SKM-1 treated with dmso at 0.1 percent for 144 hours (cell line): ENCODE data around the gene SRSF2.
"Not testable (repeated sequence)": the region's sequence is repeated elsewhere in the genome, so short reads cannot be mapped to it uniquely, and the experiment has no call there.

Source experiments
- DNase-seq: peaks from one replicate; lab custom pipeline; 2025; ENCODE audit not compliant: unreplicated experiment; lab: John Stamatoyannopoulos, UW

The SRSF2 gene

DNA sequence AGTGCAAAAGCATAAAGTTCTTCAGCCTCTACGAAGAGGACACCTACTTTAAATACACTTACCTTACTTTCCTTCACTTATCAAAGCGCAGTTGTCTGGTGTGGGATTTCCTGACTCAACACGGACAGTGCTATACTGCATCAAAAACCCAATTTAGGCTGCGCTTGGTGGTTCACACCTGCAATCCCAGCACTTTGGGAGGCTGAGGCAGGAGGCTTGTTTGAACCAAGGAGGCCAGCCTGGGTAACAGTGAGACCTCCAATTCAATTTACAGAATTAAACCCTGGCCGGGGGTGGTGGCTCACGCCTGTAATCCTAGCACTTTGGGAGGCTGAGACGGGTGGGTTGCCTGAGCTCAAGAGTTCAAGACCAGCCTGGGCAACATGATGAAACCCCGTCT, 14.9 kb downstream of the SRSF2 start:
- no peak for DNase-seq

DNA sequence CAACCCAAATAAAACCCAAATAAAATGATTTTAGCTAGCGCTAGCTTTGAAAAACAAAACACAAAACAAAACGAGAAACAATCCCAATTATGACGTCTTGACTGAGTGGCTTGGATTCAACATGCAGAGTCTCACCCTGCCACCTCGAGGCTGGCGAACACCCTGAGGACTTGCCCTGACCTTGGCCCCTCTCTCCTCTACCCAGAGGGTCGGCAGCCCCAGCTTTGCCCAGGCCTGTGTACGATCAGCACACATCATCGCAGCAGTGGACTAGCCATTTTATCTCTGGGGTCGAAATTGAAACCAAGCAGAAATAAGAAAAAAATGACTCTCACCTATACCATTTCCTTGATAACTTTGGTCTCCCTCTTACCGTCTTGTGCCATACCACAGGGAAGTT, 15.7 kb downstream of the SRSF2 start:
- DNase-seq = no peak

DNA sequence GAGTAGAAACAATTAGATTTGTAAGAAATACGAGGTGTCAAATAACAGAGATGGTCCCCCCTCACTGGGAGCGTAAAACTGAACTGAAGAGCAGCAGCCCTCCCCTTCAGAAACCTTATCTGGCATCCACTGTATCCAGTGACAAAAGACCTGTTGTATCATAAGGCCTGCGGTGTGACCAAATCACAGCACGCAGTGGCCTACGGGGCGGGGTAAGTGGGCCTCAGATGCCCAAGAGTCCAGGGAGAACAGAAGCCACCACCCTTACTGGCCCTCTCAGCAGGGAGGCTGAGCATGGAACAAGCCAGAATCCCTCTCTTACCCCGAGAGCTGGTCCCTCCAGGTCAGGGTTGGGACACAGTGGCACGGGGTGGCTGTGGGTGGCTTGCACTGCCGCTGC, 16.2 kb downstream of the SRSF2 start:
- DNase-seq = no peak

DNA sequence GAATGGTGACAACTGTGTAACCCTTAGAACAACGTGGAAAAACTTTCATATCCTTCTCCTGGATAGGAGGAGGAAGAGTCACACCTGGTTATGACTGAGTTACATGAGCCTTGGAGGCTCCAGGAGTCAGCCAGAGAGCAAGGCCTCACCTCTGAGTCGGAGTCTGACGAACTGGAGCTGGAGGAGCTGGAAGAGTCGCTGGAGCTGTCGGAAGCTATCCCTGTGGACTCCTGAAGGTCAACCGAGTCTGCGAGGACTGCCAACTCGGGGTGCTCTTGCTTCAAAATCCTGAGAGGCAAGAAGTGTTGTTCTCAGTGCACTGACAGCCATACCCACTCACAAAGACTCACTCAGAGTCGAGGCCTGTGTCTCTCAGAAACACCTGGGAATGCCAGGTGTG, 16.9 kb downstream of the SRSF2 start:
- DNase-seq = no peak

DNA sequence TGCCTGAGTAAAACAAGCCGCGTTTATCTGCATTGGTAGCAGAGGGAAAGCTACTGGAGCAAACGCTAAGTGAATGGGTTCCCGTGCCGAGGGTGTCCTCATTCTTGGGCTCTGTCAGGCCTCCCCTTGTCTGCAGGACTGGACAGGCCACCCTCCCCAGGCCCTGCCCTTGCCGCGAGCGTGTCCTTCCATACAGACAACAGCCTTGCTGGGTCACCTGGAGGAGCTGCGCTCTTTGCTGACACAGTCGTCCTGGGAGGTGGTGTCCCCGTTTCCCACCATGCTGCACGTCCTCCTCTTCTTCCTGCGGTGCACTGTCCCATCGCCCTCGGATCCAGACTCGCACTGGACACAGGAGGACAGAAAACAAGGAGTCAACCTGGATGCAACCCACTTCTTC, 18.6 kb downstream of the SRSF2 start:
- DNase-seq = no peak

DNA sequence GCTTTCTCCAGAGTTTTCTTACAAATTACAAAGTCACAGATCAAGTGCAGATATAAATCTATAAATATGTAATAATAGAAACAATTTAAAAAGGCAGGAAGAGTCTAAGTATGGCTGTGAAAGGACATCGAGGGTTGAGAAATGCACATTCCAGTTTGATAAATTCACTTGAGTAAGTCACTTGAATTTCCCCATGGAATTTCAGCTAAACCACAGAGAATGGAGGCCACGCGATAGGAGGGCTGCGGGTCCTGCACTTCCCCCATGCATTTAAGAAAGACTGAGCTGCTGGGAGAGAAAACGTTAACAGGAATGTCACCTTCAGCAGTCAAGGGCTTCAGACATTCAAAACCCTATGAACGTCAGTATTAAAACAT, 20.3 kb downstream of the SRSF2 start:
- DNase-seq = no peak

DNA sequence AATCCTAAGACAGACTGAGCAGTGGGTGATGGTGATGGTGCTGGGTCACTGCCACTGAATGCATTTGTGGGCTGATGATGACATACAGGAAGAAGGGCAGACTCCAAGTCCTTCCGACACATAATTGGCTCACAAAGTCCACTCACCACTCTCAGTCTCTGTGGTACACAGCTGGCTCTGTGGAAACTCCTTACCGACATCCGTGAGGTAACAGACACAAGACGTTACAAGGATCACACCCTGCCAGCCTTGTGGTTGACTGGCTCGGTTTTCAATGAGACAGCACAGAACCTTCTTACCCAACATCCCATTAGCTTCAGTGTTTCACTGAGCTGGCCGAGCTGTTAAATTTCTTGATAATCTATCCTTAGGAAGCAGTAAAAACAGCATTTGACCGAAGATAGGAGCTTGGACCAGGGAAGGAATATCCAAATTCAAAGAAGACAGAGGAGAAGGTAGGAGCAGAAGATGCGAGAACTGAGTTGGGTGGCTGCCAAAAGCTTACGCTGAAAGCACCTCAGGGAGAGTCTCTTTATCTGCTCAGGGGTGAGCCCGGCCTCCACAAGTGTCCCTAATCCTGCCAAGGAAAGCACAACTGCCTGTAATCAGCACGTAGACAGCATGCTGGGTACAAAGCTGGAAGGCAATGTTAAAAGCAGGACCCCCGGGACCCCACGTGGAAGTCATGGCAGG, 20.8 kb downstream of the SRSF2 start:
- peak; percentile 89 for DNase-seq

DNA sequence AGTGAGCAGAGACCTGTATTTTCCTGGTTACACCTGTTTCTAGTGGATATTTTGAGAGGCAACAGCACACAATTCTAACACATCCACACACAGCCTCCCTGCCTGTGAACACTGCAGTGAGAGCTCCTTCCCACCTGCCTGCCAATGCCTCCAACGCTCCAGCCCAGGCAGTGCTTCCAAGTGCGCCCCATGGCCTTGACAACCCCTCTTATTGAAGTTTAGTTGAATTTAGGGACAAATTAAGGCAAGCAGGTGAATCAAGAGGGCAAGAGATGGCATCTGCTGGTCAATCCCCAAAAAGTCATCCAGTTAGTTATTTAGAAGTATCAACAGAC, 21.7 kb downstream of the SRSF2 start:
- no peak for DNase-seq

DNA sequence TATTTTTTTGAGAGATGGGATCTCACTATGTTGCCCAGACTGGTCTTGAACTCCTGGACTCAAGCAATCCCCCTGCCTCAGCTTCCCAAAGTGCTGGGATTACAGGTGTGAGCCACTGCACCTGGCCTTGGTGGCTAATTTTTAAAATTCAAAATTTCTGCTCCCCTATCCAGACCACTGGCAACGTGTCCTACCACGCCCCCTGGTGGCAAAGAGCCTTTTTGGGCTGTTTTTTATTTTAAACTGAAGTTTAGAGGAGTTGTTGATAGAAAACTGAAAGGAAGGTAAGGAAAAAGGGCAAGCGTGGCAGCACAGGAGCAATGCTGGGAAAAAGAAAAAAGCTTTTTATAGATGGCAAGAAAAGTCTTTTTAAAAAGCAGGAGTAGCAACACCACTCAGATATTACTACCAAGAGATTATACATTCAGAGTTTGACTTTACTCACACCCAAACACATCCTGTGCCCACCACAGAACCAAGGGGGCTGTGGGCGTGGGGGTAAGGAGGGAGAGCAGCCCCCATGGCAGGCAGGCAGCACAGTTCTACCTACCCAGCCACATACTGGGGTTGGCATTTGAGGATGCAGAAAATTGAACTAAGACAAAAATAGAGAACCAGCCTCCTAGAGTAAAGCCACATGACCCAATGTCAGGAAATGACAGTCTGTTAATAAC, 22.2 kb downstream of the SRSF2 start:
- no peak for DNase-seq

DNA sequence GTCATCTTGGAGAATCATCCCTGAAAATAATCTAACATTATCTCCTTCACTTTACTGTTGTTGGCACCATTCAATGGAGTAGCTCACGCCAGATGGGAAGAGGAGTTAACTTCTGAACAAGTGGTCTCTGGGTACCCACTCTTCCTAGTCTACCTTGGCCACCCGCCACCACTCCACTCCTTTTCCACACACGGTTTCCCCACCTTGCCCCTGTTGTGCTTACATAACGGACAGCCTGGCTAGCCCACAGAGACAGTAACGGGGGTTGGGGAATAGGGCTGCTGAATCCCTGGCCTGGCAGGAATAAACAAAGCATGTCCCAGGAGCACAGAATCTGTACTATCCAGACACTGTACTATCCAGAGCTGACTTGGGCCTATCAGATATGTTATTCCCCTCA, 22.8 kb downstream of the SRSF2 start:
- DNase-seq = no peak

DNA sequence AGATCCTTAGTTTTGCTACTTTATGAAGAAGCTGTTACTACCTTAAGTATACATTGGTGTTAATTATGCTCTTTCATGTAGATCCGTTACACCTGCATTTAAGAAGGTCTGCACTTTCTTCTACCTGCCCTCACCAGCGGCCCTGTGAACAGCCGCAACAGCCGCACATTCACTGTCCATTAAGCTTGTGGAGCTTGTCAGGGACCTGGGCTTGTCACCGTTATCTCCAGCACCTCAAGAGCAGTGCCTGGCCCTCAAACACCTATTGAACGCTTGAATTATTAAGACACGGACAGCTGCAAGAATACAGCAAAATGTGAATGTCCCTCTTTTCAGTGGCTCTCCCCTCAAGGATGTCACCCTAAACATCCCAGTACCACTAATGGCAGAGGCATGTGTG, 23.4 kb downstream of the SRSF2 start:
- no peak for DNase-seq

DNA sequence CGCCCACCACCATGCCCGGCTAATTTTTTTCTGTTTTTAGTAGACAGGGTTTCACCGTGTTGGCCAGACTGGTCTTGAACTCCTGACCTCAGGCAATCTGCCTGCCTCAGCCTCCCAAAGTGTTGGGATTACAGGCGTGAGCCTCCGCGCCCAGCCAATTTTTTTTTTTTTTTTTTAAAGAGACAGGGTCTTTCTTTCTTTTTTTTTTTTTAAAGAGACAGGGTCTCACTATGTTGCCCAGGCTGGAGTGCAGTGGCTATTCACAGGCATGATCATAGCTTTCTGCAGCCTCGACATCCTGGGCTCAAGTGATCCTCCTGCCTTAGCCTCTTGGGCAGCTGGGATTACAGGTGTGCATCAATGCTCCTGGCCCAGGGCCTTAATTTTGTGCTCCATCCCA, 24.8 kb downstream of the SRSF2 start:
- DNase-seq = not testable (repeated sequence)

DNA sequence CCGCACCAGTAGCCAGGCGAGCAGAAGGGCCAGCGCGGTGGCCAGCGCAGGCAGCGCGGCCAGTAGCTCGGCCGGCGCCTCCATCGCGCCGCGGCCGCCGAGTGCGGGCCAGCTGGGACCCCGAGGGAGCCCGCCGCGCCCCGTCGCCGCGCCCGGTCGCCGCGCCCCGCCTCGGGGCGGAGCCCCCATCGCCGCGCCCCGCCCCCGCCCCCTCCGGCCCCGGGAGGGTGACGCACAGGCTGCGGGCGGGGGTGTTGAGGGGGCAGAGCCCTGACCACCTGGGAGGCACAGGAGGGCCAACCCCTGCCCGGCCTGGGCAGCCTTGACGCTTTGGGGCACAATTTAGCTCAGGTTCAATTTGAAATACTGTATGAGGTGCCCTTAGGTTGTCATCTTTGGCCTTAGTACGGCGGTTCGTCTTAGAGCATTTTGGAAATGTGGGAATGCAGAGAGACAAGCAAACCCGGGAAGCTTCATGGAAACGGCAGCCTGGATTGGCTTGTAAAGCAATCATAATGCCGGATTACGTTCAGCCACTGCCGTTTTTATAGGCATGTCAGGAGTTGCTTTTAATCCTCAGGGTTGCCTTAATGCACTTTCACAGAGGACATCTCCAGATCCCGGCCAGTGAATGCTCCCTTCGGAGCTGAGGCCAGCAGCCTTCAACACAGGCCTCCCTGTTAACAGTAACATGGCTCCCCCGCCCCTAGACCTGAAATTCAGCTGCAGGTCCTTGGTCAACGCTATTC, 26.1 kb downstream of the SRSF2 start, which contains the start of gene MXRA7:
Gene MXRA7, minus strand, starts transcription at position 103 of the 749 bp plus-strand sequence. Its CDS starts 19 bp downstream, at position 84.
- DNase-seq = no peak

DNA sequence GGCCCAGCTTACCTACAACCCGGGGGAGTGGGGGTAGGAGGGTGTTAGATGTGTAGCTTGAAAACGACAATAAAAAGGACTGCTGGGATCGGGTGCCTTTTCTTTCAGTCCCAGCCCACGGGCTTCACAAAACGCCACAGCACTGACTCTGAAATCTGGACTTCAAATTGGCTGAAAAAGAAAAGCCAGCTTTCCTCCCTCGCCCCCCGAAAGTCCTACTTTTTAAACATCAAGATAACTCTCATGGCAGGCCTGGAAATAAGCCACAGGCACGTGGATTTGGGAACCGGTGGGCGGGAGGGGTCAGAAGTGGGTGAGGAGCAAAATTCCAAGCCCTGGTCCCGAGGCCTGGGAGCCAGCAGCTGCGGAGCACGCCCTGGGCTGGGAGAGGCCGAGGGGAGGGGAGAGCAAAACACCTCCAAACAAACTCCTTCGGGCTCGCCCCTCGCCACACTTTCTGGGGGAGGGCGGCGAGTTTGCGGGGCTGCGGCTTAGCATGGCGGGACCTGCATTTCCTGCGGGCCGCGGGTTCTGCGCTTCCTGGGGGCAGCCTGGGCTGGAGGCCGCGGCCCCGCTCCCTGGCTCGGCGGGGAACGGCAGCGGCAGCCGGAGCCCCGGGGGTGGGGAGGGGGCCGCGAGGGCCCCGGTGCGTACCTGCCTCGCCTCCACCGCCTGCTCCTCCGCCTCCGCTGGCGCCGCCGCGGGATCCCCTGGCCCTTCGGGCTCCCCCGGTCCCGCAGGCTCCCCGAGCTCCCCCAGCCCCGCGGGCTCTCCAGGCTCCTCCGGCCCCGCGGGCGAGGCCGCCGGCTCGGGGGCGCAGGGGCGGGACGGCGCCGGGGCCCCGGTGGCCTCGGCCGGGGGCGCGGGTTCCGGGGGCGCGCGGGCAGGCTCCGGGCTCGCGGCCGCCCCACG, 26.9 kb downstream of the SRSF2 start:
- DNase-seq = not testable (repeated sequence)

DNA sequence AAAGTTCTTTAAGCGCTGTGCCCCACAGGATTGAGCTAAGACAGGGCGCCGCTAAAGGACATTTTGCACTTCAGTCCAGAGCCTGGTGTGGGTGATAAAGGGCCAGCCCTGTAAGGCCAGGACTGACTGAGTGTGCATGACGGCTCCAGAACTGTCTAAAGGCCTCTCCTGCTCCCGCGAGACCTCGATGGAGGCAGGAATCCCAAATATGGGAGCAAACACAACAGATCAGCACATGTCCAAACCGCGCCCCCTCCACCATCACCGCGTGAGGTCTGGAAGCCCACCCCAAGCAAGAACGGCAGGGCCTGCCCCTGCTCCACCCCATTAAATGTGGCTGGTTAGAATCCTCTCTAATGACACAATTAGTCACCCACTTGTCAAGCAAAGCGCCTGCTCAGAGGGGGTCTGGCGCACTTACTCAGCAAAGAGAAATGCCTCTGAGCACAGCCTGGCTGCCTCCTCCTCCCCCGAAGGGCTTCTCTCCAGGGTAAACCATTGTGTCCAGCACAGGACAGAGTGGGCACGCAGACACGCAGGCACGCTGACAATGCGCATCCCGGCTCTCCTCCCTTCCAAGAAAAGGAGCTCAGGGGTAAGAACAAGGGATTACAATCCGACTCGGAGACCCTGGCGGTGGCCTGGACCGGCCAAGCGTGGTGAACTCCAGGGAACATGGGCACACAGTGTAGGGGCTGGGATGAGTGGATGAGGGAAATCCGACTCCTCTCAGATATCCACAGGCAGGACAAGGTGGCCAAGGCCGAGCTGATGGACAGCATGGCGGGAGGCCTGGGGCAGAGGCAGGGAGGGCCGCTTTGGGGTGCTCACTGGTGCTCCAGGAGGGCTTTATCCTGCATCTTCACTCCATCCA, 27.8 kb downstream of the SRSF2 start:
- no peak for DNase-seq

DNA sequence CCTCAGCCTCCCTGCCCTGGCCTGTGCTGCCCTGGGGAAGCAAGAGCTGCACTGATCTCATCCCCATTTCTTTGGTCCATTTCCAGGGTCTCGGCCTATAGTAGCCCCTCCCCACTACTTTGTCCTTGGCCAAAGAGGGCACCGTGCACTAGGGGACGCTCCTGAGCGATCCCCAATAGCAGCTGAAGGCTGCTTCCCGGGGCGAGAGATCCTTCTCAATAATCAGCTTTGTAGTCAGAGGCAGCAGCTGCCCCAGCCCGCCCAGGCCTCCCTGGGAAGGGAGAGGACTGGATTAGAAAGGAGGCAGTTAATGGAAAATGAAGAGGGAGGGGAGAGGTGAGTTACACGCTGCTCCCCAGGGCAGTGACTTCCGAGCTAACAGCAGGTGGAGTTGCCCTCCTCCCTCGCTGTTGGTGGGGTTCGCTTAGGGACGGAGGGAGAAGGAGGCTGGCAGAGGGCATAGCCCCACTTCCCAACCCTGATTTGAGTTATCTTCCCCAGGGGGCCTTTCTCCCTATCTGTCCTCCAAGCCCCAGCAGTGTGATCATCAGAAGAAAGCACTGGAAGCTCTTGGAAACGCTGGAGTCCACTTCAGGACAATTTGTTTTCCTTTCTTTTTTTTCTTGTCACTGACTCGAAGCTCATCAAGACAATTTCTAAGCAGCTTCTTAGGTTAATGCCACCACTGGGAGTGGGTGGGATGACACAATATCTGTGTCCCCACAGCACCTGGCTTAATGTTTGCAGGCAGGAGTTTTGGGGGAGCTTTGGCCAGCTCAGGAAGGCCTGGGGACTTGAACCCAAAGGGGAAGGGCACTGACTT, 28.9 kb downstream of the SRSF2 start:
- no peak for DNase-seq

DNA sequence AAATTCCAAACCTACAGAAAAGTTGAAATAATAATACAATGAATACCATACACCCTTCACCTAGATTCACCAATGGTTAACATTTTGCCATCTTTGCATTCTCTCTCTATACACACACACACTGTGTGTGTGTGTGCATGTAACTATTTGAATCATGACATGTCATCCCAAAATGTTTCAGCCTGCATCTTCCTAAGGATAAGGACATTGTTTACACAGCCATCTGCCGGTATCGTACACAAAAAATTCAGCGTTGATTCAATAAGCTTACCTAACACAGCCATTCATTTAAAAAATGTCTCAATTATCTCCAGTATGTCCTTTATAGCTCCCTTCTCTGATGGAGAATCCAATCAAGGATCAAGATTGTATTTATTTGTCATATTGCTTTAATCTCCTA, 30.3 kb downstream of the SRSF2 start:
- DNase-seq = no peak

DNA sequence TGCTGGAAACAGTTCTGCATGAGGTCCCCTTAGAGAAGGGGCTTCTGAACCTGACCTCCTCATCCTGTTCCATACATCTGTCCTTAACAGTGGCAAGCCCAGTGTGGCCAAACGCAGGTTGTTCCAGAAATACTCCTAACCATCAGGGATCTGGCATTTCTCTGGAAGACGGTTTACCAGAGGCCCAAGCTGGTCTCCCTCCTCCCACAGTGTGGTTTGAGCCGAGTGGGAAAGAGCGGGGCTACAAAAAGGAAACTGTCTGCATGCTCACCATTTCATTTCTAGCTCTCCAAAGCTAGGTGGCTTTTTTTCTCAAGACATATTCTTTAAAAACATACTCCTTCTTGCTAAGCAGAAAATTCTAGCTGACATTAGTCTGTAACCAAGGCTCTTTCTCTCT, 32.3 kb downstream of the SRSF2 start:
- DNase-seq = no peak

DNA sequence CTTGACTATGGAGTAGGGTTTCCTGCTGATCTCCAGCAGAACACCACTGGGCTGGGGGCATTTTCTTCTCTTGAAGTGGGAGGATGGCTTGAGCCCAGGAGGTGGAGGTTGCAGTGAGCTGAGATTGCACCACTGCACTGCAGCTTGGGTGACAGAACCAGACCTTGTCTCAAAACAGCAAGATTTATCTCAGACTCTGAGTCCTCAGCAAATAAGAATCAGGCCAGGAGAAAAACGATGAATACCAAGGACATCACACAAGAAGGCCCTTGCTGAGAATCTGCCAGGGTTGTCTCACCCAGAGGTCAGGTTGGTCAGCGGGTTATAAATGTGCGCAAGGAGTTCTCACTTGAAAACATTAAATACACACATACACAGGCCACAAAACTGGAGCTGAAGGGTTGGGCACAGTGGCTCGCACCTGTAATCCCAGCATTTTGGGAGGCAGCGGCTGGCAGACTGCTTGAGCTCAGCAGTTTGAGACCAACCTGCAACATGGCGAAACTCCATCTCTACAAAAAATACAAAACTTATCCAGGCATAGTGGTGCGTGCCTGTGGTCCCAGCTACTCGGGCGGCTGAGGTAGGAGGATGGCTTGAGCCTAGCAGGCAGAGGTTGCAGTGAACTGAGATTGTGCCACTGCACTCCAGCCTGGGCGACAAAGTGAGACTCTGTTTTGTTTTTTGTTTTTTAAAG, 34.0 kb downstream of the SRSF2 start:
- no peak for DNase-seq
